HG03064 (cell line): ENCODE measurements around the gene PKP1.

Experiments
- ATAC-seq: cut with Tn5 transposase; IDR thresholded peaks from one replicate; pipeline ENCODE4 v1.9.1; 2021; ENCODE audit warnings: low read depth; ENCODE audit not compliant: unreplicated experiment

PKP1 gene

GRCh38 chr1:201361652-201362504, 78.6 kb downstream of the PKP1 start:
- no peak for ATAC-seq

GRCh38 chr1:201362906-201363305, 79.6 kb downstream of the PKP1 start:
- ATAC-seq, result no peak

DNA sequence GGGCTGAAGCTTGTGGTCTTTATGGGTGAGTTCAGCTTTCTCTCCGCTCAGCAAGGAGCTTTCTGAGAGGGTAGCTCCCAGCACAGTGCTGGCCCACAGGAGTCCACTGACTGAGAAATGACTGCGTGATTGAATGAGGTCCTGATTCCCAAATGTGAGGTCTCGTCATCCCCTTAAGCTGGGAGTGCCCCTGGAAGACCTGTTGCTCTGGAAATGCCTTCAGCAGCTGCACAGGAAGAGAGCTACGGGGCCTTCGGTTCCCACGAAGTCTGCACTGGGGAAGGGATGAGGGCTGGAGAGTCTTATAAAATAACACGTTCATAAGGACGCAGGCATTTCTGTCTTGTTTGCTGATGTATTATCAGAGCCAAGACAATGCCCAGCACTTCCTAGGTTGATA, 80.2 kb downstream of the PKP1 start:
- no peak for ATAC-seq

DNA sequence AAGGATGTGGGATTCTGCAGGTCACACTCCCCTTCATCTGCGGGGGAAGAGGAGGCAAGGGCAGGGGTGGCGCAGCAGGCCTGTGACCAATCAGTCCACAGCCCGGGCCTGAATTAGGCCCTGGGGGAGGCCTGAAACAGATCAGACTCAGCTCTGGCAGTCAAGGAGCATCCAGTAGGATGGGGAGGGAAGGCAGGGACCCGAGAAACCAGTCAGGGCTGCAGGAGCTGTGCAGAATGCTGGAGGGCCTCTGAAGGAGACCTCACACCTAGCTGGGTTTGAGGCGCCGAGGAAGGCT, 81.5 kb downstream of the PKP1 start:
- ATAC-seq, result no peak

DNA sequence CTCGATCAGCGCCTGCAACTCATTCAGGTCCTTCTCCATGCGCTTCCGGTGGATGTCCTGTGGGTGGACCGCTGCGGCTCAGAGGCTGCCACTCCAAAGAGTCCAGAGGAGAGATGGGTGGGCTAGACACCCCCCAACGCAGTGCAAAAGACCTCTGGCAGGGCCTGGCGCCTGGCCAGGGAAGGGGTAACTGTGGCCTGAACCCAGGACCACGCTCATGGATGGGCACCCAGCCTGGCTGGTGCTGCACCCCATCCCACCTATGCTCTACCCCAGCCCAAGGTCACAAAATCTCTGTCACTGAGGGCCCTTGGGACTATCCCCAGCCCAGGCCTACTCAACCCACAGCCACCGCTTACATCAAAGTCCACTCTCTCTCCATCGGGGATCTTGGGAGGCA, 81.9 kb downstream of the PKP1 start:
- no peak for ATAC-seq

- no peak for ATAC-seq
These were observed 83.4 kb downstream of the PKP1 start for GRCh38 chr1:201366696-201367095.

DNA sequence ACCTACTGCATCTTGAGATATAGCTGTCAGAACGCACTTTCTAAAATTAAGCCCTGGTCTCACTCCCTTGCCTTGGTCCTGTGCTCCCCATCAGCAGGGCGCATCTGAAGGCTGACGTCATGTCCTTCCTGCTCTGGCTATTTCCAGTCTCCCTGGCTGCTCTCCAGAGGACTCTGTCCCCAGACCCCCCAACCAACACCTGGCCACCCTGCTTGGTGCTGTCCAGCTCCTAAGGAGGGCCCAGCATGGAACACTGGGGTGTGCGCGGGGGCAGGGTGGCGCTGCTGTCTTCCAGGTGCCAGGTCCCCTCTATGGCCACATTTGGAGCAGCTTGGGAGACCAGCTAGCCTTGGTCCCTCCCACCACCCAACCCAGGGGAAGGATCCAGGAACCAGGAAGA, 85.9 kb downstream of the PKP1 start:
- ATAC-seq, result no peak

DNA sequence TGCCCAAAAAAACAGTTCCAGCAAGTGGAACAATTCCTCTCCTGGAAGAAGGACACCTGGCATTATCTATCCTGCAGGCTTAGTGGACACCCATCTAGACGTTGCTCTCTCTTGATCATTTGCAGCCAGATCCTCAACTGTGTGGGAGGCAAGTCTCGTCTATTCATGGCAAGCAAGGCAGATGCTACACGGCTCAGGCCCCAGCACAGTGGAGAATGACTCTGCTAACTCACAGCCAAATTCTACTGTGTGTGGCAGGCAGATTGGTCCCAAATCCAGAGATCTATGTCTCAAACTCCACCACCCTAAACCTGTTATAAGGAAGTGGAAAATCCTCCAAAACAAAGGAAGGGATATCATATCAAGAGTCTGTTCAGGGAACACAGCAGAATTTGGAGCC, 87.2 kb downstream of the PKP1 start:
- no peak for ATAC-seq

DNA sequence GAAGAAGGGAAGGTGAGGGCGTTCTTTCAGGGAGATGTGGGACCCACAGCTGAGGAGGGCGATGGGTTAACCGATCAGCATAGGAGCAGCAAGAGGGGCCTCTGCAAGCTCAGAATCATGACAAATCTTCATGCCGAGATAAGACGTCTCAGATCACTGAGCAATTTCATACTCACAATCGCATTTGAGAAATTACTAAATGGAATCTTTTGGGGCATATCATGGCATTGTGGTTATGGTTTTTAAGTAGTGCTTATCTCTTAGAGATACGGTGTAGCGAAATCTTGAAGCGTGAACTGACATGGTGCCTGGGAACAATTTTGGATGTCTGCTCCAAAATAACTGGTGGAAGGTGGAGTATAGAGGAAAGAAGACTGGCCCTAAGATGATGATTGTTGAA, 88.0 kb downstream of the PKP1 start:
- ATAC-seq, result no peak

- no peak for ATAC-seq
These were observed 88.5 kb downstream of the PKP1 start for GRCh38 chr1:201371792-201372191.

DNA sequence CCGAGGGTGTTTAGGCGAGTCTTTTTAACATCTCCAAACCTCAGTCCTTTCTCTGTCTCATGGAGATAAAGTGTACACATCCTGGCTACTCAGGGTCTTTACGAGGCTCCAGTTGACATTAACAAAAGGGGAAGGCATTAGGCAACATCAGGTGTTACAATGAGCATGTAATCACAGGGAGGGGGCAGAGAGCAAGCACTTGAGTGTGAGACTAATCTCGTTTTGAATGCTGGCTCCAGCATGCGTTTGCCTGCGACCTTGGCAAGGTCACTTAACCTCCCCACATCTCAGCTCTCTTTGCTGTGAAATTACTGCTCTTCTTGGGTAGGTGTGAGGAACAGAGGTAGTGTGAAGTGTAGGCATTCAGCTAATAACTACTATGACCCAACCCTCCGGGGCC, 91.1 kb downstream of the PKP1 start:
- no peak for ATAC-seq

DNA sequence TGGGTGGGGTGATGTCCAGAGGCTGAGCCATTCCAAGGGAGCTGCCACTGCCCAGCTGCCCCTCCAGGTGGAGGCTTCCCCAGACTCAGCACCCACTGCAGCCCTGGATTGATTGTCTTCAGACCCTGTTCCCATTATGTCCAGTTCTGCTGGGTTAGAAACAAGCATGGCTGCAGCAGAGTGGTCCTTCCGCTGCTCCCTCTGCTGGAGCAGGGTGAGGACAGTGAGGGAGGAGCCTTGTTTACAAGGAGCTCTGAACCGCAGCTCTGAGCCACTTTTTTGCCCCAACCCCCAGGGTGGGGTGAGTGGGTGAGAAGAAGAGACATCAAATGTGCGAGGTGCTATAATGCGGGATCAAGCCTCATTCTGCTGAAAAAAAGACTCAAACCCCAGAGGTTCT, 91.9 kb downstream of the PKP1 start:
- no peak for ATAC-seq

DNA sequence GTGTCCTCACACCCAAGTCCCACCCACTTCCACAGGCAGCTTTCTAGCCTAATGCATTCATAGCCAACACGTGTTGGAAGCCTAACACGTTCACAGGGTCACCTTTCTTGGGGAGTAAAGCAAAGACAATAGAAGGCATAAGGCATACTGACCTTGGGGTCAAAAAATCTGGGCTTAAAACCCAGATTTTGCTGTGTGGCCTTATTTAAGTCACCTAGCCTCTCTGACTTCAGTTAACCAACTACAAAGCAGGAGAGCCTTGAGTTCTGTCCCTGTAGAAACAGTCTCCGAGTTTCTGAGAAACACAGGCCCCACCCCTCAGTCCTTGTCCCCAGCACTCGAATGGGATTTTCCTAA, 92.8 kb downstream of the PKP1 start:
- ATAC-seq, result no peak

GRCh38 chr1:201376464-201377374, 93.4 kb downstream of the PKP1 start:
- ATAC-seq, result no peak

DNA sequence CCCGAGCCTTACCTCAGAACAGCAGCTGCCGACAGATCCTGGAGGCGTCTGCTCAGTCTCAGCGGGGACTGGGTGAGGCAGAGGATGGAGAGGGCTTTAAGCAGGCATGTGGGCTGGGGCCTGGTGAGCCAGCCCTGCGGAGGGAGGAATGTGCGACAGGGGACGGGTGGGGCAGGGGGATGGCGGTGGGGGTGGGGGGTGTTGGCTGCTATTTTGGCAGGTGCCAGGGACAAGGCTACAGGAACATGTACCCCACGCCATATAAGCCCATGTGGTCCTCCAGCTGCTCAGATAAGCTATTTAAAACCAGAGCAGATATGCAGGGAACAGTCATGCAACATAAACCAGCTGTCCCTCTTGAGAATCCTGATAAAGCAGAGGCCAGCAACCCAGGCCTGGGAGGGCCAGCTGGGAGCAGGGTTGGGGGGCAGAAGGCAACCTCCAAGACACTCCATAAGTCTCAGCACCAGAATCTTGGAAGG, 94.3 kb downstream of the PKP1 start, which contains the start of gene TNNT2:
TSS of gene TNNT2 (minus strand) at position 70 of the 482 bp plus-strand sequence. CDS start 4,426 bp downstream, outside the sequence.
- no peak for ATAC-seq

- ATAC-seq, result no peak
These were observed 95.5 kb downstream of the PKP1 start for GRCh38 chr1:201378804-201379203.

GRCh38 chr1:201379733-201380242, 96.5 kb downstream of the PKP1 start:
- no peak for ATAC-seq

- no peak for ATAC-seq
These were observed 97.8 kb downstream of the PKP1 start for GRCh38 chr1:201381130-201381529.
